ENCODE measurements around the gene KIF1B. TPM values are rescaled to one million over a fixed set of nuclear protein-coding genes. Genes with fewer than 3 reads are reported as not detected.

KIF1B gene
- total RNA-seq, 1 donor from 2014 or later: 13.4 TPM

DNA sequence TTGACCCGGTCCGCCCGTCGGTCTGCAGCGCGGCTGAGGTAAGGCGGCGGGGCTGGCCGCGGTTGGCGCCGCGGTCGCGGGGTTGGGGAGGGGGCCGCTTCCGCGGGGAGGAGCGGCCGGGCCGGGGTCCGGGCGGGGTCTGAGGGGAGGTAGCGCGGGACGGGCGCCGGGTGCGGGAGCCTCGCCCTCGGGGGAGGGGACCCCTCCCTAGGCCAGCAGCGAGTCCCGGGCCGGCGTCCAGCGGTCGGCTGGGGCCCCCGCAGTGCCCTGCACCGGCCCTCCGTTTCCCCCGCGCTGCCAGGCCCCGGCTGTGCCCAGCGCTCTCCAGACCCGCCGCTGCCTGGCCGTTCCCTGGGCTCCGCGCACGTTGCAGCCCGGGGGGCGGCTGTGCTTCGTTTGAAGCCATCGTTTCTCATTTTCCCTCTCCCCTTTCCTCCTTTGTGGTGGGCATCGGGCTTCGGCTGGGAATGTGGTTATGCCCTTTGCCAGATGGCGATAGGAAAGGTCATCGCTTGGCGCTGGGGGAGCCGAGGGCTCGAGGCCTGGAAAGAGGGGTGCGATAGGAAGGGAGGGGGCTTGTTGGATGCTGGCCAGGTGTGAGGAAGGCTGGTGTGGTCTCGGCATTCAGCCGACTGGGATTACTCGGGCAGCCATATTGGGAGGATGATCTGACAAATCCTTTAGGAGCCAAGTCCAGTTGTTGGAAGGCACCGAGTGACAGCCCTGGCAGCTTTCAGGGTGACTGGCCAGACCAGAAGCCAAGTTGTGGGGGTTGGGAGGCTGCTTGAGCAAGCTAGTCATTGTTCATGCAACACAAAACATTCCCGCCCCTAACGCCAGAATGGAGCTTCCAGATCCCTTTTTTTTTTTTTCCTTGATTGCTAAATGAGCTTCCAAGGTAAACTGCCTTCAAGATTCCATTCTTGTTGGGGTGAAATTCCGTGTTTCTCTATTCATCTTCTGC, 753 bp downstream of the KIF1B start:
- Histone ChIP-seq H3K9me3 (no peaks in the 10 kb centered on the region), H3K36me3 (no peaks in the 10 kb centered on the region), H3K4me3 (peak overlapping the region; percentile 93 to 99), H3K27me3 (no peaks in the 10 kb centered on the region), H3K27ac (peak overlapping the region; percentile 99 to 100), H3K4me1 (peaks cover 0 to 30% of the 10 kb centered on the region in 2 donors)
- DNase-seq (ENCODE audit: low spot score in 2 of 2): peak; percentile 92 to 98
- no peak for TF ChIP-seq CTCF (IDR thresholded peaks at IDR 0.05)
- intact Hi-C loops (cut with DNase I): loop anchor here (1.0 to 5.0 kb wide), 8 partner anchors 41 to 300 kb away; partner anchors contain the start of genes CTNNBIP1, LZIC, NMNAT1 and UBE4B

DNA sequence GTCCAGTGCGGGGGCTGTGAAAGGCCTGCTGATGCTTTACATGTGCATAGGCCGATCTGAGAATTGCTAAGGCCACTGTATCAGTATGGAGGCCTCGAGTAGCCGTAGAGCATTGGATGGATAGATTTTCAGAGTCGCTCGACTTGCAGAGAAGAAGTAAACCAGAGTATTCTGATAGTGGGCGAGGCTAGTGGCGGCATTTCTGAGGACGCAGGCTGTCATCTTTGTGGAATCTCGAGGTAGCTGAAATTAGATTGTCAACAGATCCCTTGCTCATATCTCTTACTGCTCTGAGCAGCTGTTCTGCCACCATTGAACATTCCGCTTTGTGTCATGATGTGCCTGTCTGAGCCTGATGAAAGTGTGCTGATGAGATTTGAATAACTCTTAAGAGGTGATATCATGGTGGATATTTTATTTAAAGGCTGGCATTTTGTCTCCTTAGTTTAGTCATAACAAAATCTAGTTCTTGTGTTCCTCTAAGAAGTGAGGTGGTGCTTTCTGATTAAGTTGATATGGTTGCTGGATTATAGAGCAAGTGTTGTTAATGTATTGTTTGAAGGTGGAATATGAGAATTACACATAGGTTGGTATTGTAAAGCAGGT, 1.5 kb downstream of the KIF1B start:
- Histone ChIP-seq H3K4me1 (peaks cover 0 to 37% of the 10 kb centered on the region in 2 donors), H3K9me3 (no peaks in the 10 kb centered on the region), H3K27ac (peak overlapping the region; percentile 99 to 100), H3K36me3 (no peaks in the 10 kb centered on the region), H3K4me3 (peak overlapping the region; percentile 93 to 99), H3K27me3 (no peaks in the 10 kb centered on the region)
- TF ChIP-seq CTCF (IDR thresholded peaks at IDR 0.05): no peak
- intact Hi-C loops (cut with DNase I): loop anchor here (1.0 to 5.0 kb wide), 7 partner anchors 40 to 301 kb away; partner anchors contain the start of genes CTNNBIP1, LZIC and NMNAT1
- DNase-seq (ENCODE audit: low spot score in 2 of 2): no peak

DNA sequence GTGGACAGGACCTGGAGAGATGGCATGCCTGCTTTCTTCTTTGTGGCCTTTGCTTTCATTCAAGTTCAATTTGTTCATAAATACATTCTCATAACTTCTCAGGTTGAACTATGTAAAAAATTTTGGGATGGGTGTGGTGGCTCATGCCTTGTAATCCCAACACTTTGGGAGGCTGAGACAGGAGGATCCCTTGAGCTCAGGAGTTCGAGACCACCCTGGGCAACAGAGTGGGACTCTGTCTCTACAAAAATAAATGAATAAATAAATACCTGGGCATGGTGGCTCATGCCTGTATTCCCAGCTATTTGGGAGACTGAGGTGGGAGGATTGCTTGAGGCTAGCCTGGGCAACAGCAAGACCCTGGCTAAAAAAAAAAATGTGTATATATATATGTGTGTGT, 2.1 kb downstream of the KIF1B start:
- Histone ChIP-seq H3K4me3 (peak overlapping the region; percentile 93 to 99), H3K27ac (peak overlapping the region; percentile 99 to 100), H3K4me1 (peaks cover 0 to 41% of the 10 kb centered on the region in 2 donors), H3K36me3 (no peaks in the 10 kb centered on the region), H3K27me3 (no peaks in the 10 kb centered on the region), H3K9me3 (no peaks in the 10 kb centered on the region)
- intact Hi-C loops (cut with DNase I): loop anchor here (5.0 kb wide), 4 partner anchors 40 to 125 kb away; no protein-coding TSS in a partner anchor
- DNase-seq (ENCODE audit: low spot score in 2 of 2): no peak
- no peak for TF ChIP-seq CTCF (IDR thresholded peaks at IDR 0.05)

DNA sequence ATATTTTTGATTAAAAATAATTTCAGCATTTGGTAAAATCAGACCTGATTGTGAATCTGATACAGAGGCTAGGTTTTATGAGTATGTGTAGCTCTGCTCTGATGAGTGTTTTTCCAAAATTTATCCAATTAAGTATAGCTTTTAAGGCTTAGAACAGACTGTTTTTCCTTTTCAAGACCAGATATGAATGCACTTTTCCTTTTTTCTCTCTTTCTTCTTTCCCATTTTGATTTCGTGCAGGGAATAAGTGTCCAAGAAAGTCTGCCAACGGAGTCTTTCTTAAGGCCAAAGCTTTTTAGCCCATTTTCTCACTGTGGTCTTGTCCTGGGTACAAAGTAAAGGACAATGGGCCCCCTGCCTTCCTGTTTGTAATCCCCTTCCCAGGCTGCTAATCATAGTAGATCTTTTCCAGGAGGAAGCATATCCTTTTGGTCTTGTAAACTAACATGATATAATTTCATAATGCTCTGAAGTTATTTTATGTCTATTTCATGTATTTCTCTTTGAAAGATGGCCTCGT, 2.9 kb downstream of the KIF1B start:
- H3K4me1 ChIP-seq: peaks cover 0 to 49% of the 10 kb centered on the region in 2 donors
- peak in 1 of 2 donors; percentile 21 for DNase-seq (ENCODE audit: low spot score in 2 of 2)

More for the DNA sequence above, 2.9 kb downstream of the KIF1B start:
- H3K36me3 ChIP-seq: no peaks in the 10 kb centered on the region
- no peaks in the 10 kb centered on the region for H3K9me3 ChIP-seq
- no peaks in the 10 kb centered on the region for H3K27me3 ChIP-seq
- intact Hi-C loops (cut with DNase I): loop anchor here (5.0 kb wide), 4 partner anchors 39 to 124 kb away; no protein-coding TSS in a partner anchor
- peak overlapping the region; percentile 45 to 47 for H3K27ac ChIP-seq
- no peak for TF ChIP-seq CTCF (IDR thresholded peaks at IDR 0.05)
- H3K4me3 ChIP-seq: no peak overlapping the region

Measured in ascending aorta (tissue), 2 donors.